Astrocyte (in vitro differentiated cells and primary cell): ENCODE measurements around the gene PLCL1.

ENCODE experiments used
- EZH2 ChIP-seq: IDR thresholded peaks from 2 replicates; pipeline ENCODE4 v1.6.1; 2012; ENCODE audit warnings: mild to moderate bottlenecking, low read length, inconsistent platforms; ENCODE audit not compliant: insufficient read depth
- TF ChIP-seq, protein P1 (sequence below): IDR thresholded peaks from 2 replicates; pipeline ENCODE4 v1.5.1; 2011; ENCODE audit warnings: low read depth, mild to moderate bottlenecking, inconsistent platforms, low read length, moderate library complexity; ENCODE audit not compliant: insufficient read depth

DNA sequence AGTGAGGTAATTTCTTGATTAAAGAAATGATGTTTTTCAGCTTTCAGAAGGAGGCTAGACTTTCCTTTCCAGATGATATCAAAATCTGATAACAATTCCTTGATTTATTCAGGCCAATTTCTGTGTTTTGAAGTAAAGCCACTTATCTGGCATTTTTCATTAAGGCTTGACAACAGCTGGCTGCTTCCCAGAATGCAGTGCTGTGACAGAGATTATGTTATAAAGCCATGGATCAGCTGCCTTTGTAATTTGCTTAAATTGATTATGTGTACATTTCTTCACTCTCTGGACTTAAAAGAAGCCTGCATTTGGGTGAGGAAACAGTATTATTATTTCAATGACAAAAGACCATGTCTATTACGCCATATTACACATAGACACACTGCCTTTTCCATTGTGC lies 136.0 kb downstream of the PLCL1 start:
- TF ChIP-seq, protein P1, sequence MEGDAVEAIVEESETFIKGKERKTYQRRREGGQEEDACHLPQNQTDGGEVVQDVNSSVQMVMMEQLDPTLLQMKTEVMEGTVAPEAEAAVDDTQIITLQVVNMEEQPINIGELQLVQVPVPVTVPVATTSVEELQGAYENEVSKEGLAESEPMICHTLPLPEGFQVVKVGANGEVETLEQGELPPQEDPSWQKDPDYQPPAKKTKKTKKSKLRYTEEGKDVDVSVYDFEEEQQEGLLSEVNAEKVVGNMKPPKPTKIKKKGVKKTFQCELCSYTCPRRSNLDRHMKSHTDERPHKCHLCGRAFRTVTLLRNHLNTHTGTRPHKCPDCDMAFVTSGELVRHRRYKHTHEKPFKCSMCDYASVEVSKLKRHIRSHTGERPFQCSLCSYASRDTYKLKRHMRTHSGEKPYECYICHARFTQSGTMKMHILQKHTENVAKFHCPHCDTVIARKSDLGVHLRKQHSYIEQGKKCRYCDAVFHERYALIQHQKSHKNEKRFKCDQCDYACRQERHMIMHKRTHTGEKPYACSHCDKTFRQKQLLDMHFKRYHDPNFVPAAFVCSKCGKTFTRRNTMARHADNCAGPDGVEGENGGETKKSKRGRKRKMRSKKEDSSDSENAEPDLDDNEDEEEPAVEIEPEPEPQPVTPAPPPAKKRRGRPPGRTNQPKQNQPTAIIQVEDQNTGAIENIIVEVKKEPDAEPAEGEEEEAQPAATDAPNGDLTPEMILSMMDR = no peak
- TF ChIP-seq EZH2 = no peak
